Stimulated activated CD4-positive, alpha-beta T cell treated with anti-CD3 and anti-CD28 coated beads, Interleukin-2, amount 100 ng/mL, for 24 hours (primary cell): ENCODE measurements around the gene KLHDC1.
"Not testable (repeated sequence)": the region's sequence is repeated elsewhere in the genome, so short reads cannot be mapped to it uniquely, and the experiment has no call there.

Experiments used
- DNase-seq, 2 donors: peaks; one replicate each; pipeline ENCODE4 v3.0.0-alpha.2; 2020

The KLHDC1 gene

DNA sequence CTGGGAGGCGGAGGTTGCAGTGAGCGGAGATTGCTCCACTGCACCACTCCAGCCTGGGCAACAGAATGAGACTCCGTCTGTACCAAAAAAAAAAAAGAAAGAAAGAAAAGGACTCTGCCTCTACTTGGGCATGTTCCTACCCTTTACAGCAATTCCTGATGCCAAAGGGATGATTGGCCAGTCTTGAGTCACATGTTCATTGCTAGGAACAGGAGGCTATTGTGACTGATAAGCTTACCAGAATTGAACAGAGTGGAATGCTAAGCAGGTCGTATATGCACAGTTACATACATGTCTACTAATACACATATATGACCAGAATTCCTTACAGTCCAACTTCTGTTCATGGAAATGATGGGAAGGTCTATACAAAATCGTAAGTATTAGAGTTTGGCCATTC lies 34.3 kb downstream of the KLHDC1 start:
- DNase-seq: no peak

GRCh38 chr14:49732896-49733295 lies 40.0 kb downstream of the KLHDC1 start:
- no peak for DNase-seq

DNA sequence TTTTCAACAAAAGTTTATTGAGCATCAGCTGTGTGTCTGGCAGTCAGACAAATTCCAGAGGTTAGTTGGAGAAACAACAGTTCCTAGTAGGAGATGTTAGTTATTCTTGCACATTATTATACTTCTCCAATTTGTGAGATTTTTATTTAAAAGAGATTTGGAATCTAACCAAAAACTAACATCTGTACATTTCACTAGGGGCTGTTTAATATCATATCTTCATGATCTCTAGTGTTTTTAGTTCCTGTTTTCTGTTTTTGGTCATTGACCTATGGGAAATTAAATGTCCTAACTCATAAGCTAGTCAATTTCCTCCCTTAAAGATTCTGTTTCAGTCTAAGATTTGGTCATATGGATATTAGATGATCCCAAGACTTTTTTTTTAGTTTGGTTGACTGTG lies 40.9 kb downstream of the KLHDC1 start:
- no peak for DNase-seq

DNA sequence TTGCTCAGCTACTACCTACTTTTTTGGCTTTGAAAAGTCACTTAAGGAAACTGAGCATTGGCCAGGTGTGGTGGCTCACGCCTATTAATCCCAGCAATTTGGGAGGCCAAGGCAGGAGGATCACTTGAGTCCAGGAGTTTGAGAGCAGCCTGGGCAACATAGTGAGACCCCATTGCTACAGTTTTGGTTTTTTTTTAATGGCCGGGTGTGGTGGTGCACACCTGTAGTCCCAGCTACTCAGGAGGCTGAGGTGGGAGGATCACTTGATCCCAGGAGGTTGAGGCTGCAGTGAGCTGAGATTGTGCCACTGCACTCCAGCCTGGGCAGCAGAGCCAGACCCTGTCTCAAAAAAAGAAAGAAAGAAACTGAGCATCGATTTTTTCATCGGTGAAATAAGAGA lies 42.7 kb downstream of the KLHDC1 start:
- DNase-seq: not testable (repeated sequence)

- no peak for DNase-seq
Measured at GRCh38 chr14:49745191-49745590, 52.3 kb downstream of the KLHDC1 start.

DNA sequence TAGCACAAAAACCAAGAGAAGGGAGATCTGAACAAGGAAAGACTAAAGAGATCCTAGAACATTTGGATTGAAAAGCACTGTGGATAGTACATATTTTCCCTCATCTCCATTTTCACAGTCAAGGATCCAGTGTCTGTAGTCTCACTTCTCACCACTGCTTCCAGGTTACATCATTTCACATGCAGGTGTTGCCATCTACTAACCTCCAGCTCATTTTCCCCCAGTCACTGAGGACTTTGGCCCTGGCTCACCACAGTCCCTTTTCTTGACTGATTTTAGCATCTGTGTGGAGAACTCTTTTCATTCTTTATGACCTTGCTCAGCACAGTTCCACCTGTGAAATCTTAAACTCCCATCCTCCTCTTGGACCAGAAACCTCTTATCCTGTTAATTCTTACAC lies 53.6 kb downstream of the KLHDC1 start:
- DNase-seq: not testable (repeated sequence)

DNA sequence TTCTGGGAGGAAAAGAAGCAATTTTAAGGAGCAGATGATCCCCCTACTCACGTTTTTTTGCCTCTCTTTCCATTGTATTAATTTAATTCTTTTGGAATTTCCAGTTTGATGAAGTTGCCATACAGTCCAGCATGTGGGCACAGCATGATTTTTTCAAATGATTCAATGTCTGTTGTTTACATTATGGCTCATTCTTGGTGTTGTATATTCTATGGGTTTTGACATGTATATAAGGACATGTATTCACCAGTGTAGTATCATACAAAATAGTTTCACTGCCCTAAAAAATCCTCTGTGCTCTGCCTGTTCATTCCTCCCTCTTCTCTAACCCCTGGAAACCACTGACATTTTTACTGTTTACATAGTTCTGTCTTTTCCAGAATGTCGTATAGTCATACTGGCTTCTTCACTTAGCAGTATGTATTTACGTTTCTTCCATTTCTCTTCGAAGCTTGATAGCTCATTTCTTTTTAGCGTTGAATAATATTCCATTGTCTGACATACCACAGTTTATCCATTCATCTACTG lies 61.7 kb downstream of the KLHDC1 start:
- no peak for DNase-seq

GRCh38 chr14:49755378-49755777 lies 62.5 kb downstream of the KLHDC1 start:
- no peak for DNase-seq

DNA sequence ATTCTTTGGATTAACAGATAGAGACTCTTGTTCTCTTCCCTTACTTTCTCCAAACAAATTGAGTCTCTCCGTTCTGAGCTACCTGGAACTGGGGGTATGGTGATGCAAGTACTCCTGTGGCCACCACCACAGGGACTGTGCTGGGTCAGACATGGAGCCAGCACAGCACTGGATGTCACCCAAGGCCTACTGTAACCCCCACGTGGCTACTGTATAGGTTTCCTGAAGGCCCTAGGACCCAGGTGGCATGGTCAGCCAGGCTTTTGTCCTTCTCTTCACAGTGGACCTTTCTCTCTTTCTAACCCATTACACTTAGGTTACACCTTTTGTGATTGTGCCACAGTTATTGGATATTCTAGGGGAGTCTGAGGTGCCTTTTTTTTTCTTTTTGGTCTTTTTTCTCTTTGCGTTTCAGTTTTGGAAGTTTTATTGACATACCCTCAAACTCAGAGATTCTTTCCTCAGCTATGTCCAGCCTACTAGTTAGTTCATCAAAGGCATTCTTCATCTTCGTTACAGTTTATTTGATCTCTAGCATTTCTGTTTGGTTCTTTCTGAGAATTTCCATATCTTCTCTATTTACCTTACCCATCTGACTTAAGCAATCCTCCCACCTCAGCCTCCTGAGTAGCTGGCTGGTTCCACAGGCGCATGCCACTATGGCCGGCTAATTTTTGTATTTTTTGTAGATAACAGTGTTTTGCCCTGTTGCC lies 69.1 kb downstream of the KLHDC1 start:
- no peak for DNase-seq

DNA sequence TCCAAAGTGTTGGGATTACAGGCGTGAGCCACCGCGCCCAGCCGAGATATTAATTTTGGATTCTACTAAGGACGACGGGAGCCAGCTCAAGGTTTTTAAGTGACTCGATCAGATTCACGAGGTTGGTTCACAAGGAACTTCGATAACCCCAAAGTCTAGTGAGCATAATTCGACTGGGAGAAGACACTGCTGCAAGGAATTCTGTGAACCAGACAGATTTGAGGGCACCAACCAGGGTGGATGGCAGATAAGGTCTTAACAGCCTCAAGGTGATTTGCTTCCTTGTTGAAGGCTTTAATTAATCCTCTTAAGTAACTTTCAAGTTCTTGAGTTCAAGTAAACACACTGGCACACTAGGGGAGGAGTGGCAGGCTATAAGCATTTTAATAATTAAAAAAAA lies 73.9 kb downstream of the KLHDC1 start:
- no peak for DNase-seq

DNA sequence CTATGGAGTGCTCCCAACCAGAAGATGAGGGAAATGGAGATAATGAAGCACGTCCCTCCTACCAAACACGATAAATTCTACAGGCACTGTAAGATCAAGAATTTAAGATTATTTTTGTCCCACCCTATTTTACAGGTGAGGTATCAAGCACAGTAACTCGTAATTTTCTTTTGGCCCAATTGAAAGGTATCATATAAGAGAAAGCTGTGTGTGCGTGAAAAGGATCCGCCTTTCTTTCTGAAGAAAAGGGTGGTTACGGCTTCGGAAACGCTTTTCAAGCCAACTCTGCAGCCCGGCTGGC lies 74.3 kb downstream of the KLHDC1 start:
- DNase-seq: no peak

- peak; percentile 87 to 91 for DNase-seq
Measured at GRCh38 chr14:49767571-49768300, 74.8 kb downstream of the KLHDC1 start, which contains the start of gene KLHDC2. KLHDC2 (plus strand) TSS chr14:49768153; CDS start chr14:49768469, 316 bp downstream.

DNA sequence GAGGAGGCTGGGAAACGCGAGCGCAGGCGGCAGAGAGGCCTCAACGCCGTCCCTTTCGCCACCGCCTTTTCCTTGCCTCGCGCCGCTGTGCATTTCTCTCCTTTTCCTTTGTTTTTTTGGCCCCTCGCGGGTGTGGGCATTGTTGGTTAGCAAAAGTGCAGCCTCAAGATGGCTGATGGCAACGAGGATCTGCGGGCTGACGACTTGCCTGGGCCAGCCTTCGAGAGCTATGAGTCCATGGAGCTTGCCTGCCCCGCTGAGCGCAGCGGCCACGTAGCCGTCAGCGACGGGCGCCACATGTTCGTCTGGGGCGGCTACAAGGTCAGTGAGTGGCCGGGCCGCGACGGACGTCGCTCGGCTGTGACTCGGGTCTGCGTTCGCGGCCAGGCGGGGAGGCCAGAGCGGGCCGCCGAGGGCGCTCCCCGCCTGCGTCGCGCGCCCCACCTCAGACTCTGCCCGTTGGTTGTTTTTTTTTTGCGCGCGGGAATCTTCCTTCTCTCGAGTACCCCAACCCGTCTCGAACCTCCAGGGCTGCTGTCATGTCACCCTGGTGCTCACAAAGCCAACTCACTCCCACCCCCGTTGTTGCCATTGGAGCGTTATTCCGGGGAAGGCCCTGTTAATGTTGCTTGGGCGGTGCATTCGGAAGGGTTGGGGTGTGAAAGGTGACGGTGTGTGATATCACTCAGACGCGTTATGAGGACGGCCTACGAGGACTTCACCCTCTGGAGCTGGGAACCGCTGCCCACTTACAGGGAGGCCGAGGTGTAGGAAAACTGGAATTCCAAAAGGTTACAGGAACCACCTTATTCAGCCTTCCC lies 75.6 kb downstream of the KLHDC1 start:
- DNase-seq: peak; percentile 75 to 82

GRCh38 chr14:49769171-49769570 lies 76.3 kb downstream of the KLHDC1 start:
- DNase-seq: no peak

DNA sequence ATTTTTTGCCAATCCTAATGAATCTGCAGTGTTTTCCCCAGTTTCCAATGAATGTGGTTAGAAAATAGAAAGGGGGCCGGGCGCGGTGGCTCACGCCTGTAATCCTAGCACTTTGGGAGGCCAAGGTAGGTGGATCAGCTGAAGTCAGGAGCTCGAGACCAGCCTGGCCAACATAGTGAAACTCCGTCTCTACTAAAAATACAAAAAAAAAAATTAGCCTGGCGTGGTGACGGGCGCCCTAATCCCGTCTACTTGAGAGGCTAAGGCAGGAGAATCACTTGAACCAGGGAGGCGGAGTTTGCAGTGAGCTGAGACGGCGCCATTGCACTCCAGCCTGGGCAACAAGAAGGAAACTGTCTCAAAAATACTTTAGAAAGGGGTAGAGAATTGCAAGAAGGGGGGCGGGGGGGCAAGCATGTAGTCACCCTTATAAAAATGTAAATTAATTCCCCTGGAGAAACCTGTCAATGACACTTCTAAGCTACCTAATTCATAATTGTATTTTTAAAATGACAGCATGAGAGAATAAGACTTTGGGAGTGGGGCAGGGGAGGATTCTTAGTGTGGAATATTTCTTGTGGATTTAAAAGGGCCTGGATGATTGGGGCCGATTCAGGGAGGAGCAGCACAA lies 76.8 kb downstream of the KLHDC1 start:
- no peak for DNase-seq

DNA sequence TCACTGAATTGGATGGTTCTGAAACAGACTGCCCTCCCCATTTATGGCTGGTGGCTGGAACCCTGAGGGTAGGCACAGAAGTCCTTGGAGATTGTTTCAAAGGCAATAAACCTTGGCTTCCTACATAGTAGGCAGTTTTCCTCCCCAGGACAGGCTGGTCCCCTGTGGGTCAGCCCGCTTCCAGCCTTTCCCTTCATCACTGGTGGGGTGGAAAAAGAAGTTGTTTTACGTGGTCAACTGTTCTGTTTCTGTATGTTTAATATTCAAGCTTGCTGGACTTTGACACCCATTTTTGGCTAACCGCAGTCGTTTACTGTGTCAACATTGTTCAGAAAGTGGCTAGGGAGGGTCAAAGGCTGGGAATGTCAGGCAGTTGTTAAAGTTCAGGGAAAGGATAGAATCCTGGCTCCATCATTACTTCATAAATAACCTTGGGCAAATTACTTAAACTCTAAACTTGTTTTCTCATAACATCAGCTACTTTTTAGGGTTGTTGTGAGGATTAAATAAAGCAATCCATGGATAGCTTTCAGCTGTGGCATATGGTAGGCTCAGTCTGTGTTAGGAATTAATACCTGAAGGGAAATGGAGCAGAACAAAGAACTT lies 77.4 kb downstream of the KLHDC1 start:
- DNase-seq: no peak

DNA sequence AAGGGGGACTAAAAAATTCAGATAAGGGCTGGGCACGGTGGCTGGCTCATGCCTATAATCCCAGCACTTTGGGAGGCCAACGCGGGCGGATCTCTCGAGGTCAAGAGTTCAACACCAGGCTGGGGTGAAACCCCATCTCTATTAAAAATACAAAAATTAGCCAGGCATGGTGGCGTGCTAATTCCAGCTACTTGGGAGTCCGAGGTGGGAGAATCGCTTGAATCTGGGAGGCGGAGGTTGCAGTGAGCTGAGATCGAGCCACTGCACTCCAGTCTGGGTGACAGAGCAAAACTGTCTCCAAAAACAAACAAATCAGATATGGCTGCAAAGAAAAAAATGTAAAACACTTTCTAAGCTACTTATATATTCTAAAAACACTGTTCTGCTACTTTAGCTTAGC lies 78.8 kb downstream of the KLHDC1 start:
- not testable (repeated sequence) for DNase-seq

DNA sequence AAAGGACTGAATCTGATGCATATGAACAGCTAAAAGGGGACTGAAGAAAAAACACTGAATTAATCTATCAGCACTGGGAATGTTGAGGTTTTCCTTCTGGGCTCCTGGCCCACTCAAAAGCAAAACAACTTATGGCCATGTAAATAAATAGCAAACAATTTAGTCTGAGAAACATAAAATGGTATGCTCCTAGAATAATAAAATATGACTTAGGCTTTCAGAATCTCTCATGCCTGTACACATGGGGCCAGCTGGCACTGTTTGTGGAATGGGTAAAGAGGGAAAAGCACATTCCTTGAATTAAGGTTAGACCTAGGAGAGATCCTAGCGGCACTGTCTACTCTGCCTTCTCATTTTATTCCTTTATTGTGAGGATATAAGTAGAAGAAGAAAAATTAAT lies 81.2 kb downstream of the KLHDC1 start:
- DNase-seq: no peak

DNA sequence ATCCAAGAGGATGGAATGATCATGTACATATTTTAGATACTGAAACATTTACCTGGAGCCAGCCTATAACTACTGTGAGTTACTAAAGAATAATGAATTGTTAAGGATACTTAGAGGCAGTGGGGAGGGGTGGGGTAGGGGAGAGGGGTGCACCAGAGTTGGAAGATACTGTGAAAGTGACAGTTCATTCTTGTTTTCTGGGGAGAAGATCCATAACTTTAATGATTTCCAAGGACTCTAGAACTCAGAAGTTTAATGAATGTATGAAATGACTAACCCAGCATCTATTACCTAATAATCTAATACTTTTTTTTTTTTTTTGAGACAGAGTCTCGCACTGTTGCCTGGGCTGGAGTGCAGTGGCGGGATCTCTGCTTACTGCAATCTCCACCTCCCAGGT lies 85.5 kb downstream of the KLHDC1 start:
- no peak for DNase-seq

GRCh38 chr14:49781040-49781439 lies 88.1 kb downstream of the KLHDC1 start:
- not testable (repeated sequence) for DNase-seq

- no peak for DNase-seq
Measured at GRCh38 chr14:49783394-49784014, 90.6 kb downstream of the KLHDC1 start.

GRCh38 chr14:49786315-49786714 lies 93.4 kb downstream of the KLHDC1 start:
- DNase-seq: no peak
